ENCODE data around the gene VIPR2.

- no peak for TF ChIP-seq CTCF (IDR thresholded peaks at IDR 0.05)
- TF ChIP-seq POLR2A (IDR thresholded peaks at IDR 0.05): no peak
Observed at GRCh38 chr7:159032753-159033472, 111.8 kb downstream of the VIPR2 start.
